Stimulated activated CD4-positive, alpha-beta T cell treated with anti-CD3 and anti-CD28 coated beads, Interleukin-12 subunit alpha, Interleukin-12 subunit beta, amount 100 ng/mL, for 48 hours (primary cell): ENCODE data around the gene PIK3C3.

Source experiments
- DNase-seq, 3 donors: peaks; one replicate each; pipeline ENCODE4 v3.0.0-alpha.2; 2020; ENCODE audit warnings: low read depth in 2 of 3, low spot score in 1 of 3

PIK3C3 gene

GRCh38 chr18:42113529-42114191 is 158.6 kb downstream of the PIK3C3 start:
- no peak for DNase-seq

GRCh38 chr18:42114310-42114943 is 159.4 kb downstream of the PIK3C3 start:
- DNase-seq: peak; percentile 23 to 77 (median 30)

- no peak for DNase-seq
Measured at GRCh38 chr18:42126586-42126985, 171.6 kb downstream of the PIK3C3 start.

DNA sequence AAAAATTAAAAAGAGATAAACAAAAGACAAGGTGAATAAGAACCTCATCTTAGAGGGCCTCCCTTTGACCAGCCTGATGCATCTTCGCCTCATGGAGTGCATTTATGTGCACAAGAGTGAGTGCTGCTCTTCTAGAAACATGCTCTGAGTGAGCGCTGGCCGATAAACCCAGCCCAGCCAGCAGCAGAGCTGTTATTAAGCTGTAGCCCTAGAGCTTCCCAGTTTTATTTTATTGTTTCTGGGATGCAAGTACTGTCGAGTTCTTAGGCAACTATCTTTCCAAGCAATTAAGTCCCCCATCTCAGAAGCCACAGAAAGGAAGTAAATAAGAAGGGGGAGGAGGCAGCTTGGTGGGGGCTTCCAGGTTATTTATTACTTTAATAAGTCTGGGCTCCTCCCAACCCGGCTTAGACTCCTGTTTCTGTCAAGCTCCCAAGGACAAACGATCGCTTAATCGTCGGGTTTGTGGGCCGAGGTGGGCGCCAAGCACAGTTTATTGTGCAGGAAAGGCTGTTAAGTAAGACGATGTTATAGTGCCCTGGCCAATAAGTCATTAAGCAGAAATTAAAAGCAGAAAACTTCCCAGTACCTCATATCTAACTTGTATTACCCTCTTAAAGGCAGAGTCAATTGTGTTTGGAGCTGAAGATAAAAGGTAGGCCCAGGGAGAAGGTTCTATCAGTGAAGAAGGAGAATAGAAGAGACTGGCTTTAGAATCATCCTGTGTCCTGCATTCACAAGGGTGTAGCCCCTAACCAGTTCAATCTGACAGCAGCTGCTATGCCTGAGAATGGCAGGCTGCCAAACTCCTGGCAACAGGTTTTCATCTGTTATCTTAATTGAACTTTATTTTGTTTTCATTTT is 176.3 kb downstream of the PIK3C3 start:
- no peak for DNase-seq

DNA sequence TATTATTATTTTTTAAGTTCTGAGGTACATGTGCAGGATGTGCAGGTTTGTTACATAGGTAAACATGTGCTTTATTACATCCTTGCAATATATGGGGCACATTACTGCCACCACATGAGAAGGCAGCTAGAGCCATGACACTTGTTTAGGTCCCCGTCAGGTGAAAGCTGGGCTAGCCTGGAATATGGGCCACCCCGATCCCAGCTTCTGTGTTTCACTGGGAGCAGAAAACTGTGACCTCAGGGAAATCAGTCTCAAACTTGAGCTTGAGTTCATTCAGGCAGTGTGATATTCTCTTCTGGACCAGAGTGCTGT is 176.9 kb downstream of the PIK3C3 start:
- DNase-seq: no peak
